Transverse colon (tissue), 4 donors: ENCODE measurements around the gene NUP210.

Experiments used
- CTCF ChIP-seq, 5 experiments: fragments of 200-600 bp in 3 of 5; fragments of 450-650 bp in 2 of 5; sonication (generic) in 3 of 5; IDR thresholded peaks; 1 replicate in 2 of 5; 2 replicates in 3 of 5; pipeline ENCODE4 v1.5.1; 2016 to 2017; ENCODE audit warnings: antibody characterized with exemption in 5 of 5, inconsistent platforms in 3 of 5, mild to moderate bottlenecking in 2 of 5, moderate library complexity in 1 of 5
- EP300 ChIP-seq: sonication (generic); formaldehyde crosslinking; IDR thresholded peaks from one replicate; pipeline ENCODE4 v1.6.1; 2017; ENCODE audit warnings: antibody characterized with exemption, low read depth
- POLR2A ChIP-seq: fragments of 450-650 bp; IDR thresholded peaks from one replicate; pipeline ENCODE4 v1.6.1; 2016; ENCODE audit warnings: antibody characterized with exemption, mild to moderate bottlenecking, moderate library complexity
- POLR2AphosphoS5 ChIP-seq, 3 donors: sonication (generic); formaldehyde crosslinking; IDR thresholded peaks; one replicate each; pipeline ENCODE4 v1.6.1; 2016; ENCODE audit warnings: antibody characterized with exemption in 3 of 3

- TF ChIP-seq CTCF (IDR thresholded peaks at IDR 0.05), result no peak
- no peak for TF ChIP-seq POLR2A
- no peak for TF ChIP-seq POLR2AphosphoS5 (IDR thresholded peaks at IDR 0.05)
- no peak for TF ChIP-seq EP300
Measured at GRCh38 chr3:13405614-13406013, 14.5 kb downstream of the NUP210 start.
